Spleen (tissue), 7 donors: Measurements from ENCODE around the gene NOXA1.

ENCODE experiments used
- CTCF ChIP-seq, 11 experiments: fragments of 200-600 bp in 7 of 11; fragments of 450-650 bp in 4 of 11; sonication (generic) in 4 of 11; IDR thresholded peaks in 8 of 11; conservative IDR thresholded peaks in 3 of 11; 1 replicate in 7 of 11; 2 replicates in 4 of 11; pipeline versions ENCODE4 v1.4.0 to v1.8.0; 2016 to 2021; ENCODE audit warnings: antibody characterized with exemption in 11 of 11, inconsistent platforms in 4 of 11, mild to moderate bottlenecking in 1 of 11
- POLR2AphosphoS5 ChIP-seq, 3 donors: sonication (generic); formaldehyde crosslinking; IDR thresholded peaks; one replicate each; pipeline ENCODE4 v1.5.1; 2017; ENCODE audit warnings: antibody characterized with exemption in 3 of 3
- donor health status: DM: no; HTN: no; CAD: no; lungs with moderate emphysema.
- donor health status: DM: no; HTN: no; CAD: no.
- donor health status: DM: no; HTN: no; CAD: no.

GRCh38 chr9:137412431-137412830 lies 10.8 kb upstream of the NOXA1 start:
- no peak for TF ChIP-seq CTCF (IDR thresholded peaks at IDR 0.05 in 8 of 11, conservative IDR thresholded peaks at IDR 0.05 in 3 of 11)
- no peak for TF ChIP-seq POLR2AphosphoS5 (IDR thresholded peaks at IDR 0.05)
